Esophagus squamous epithelium (tissue), 5 donors: ENCODE results near the gene FAM168A. TPM values are rescaled to one million over a fixed set of nuclear protein-coding genes. Genes with fewer than 3 reads are reported as not detected.

ENCODE experiments used
- DNase-seq: peaks from one replicate; lab custom pipeline; 2025; lab: John Stamatoyannopoulos, UW
- H3K27ac ChIP-seq, 4 donors: fragments of 200-600 bp; sonication (generic); one replicate each; pipeline ENCODE4 v1.5.1; 2016 to 2019; ENCODE audit warnings: mild to moderate bottlenecking in 1 of 4
- H3K27me3 ChIP-seq, 4 donors: fragments of 200-600 bp; sonication (generic); 1 replicate in 3 of 4; 2 replicates in 1 of 4; pipeline versions ENCODE4 v1.5.1 to v1.6.0; 2017 to 2021; ENCODE audit warnings: antibody characterized with exemption in 1 of 4
- H3K36me3 ChIP-seq, 3 donors: fragments of 200-600 bp; sonication (generic); one replicate each; pipeline ENCODE4 v1.5.1; 2016 to 2019
- H3K4me1 ChIP-seq, 3 donors: fragments of 200-600 bp; sonication (generic); one replicate each; pipeline ENCODE4 v1.5.1; 2017 to 2019
- H3K4me3 ChIP-seq, 4 donors: fragments of 200-600 bp; sonication (generic); 1 replicate in 3 of 4; 2 replicates in 1 of 4; pipeline ENCODE4 v1.5.1; 2016 to 2019; ENCODE audit warnings: mild to moderate bottlenecking in 2 of 4, moderate library complexity in 1 of 4
- H3K9me3 ChIP-seq, 3 donors: fragments of 200-600 bp; sonication (generic); one replicate each; pipeline ENCODE4 v1.5.1; 2016 to 2019
- CTCF ChIP-seq, 6 experiments: fragments of 450-650 bp in 4 of 6; fragments of 200-600 bp in 2 of 6; sonication (generic) in 2 of 6; IDR thresholded peaks; one replicate each; pipeline ENCODE4 v1.5.1; 2016 to 2019; ENCODE audit warnings: antibody characterized with exemption in 6 of 6, mild to moderate bottlenecking in 4 of 6, moderate library complexity in 4 of 6
- POLR2A ChIP-seq, 4 donors: fragments of 450-650 bp; IDR thresholded peaks; one replicate each; pipeline ENCODE4 v1.6.1; 2017; ENCODE audit warnings: antibody characterized with exemption in 4 of 4, mild to moderate bottlenecking in 4 of 4, moderate library complexity in 3 of 4
- WGBS, 2 donors: methylation state at CpG; one replicate each; pipeline ENCODE4 v1.1.5; 2018; 5-methylcytosine and 5-hydroxymethylcytosine counted together
- intact Hi-C: fragments of 100-400 bp; cut with DNase I; formaldehyde crosslinking; loops from one replicate; pipeline ENCODE4 v1.15.0; 2022
- total RNA-seq, 4 donors: library from RNA; depleted of rRNA; stranded (reverse); fragments of >200 nt; gene quantifications; one replicate each; pipeline ENCODE4 v1.1.0, GENCODE V29; 2016
- donor health status: DM: yes; HTN: yes; CAD: no.

FAM168A gene
- total RNA-seq, 4 donors from 2014 or later = 7.0 to 15.5 (median 12.3) TPM

GRCh38 chr11:73375830-73376159 lies 222.1 kb downstream of the FAM168A start:
- DNase-seq = no peak
- Histone ChIP-seq H3K27me3 (no peaks in the 10 kb centered on the region), H3K4me3 (peak overlapping the region in 3 of 4 donors; percentile 63 to 85 (median 72)), H3K4me1 (peaks cover 8 to 43% (median 14%) of the 10 kb centered on the region in 3 donors), H3K36me3 (no peaks in the 10 kb centered on the region), H3K9me3 (no peaks in the 10 kb centered on the region), H3K27ac (peak overlapping the region; percentile 87 to 94 (median 92))
- 48 to 59% methylated on average over 5 of the region's 6 CpGs for WGBS, 2 donors
- intact Hi-C loops = no loop called here
- no peak for TF ChIP-seq POLR2A (IDR thresholded peaks at IDR 0.05)
- TF ChIP-seq CTCF (IDR thresholded peaks at IDR 0.05) = no peak

GRCh38 chr11:73374151-73374550 lies 223.8 kb downstream of the FAM168A start:
- Histone ChIP-seq H3K4me3 (no peak overlapping the region), H3K27ac (no peak overlapping the region), H3K27me3 (no peaks in the 10 kb centered on the region), H3K4me1 (peaks cover 8 to 31% (median 14%) of the 10 kb centered on the region in 3 donors), H3K36me3 (no peaks in the 10 kb centered on the region), H3K9me3 (no peaks in the 10 kb centered on the region)
- no peak for TF ChIP-seq POLR2A (IDR thresholded peaks at IDR 0.05)
- no peak for TF ChIP-seq CTCF (IDR thresholded peaks at IDR 0.05)
- WGBS, 2 donors = 57 to 67% methylated on average over 1 of the region's 4 CpGs
- intact Hi-C loops = no loop called here
- DNase-seq = no peak

- intact Hi-C loops = no loop called here
- Histone ChIP-seq H3K4me1 (peaks cover 6 to 17% (median 10%) of the 10 kb centered on the region in 3 donors), H3K9me3 (no peaks in the 10 kb centered on the region), H3K27me3 (no peaks in the 10 kb centered on the region), H3K36me3 (no peaks in the 10 kb centered on the region), H3K4me3 (no peak overlapping the region), H3K27ac (no peak overlapping the region)
- DNase-seq = no peak
- 61 to 86% methylated on average over 2 to 4 of the region's 6 CpGs for WGBS, 2 donors
- no peak for TF ChIP-seq CTCF (IDR thresholded peaks at IDR 0.05)
- TF ChIP-seq POLR2A (IDR thresholded peaks at IDR 0.05) = no peak
Observed at GRCh38 chr11:73372375-73372993, 225.4 kb downstream of the FAM168A start.

GRCh38 chr11:73367482-73368024 lies 230.4 kb downstream of the FAM168A start:
- Histone ChIP-seq H3K27me3 (no peaks in the 10 kb centered on the region), H3K36me3 (peaks cover 0 to 47% (median 0%) of the 10 kb centered on the region in 3 donors), H3K4me1 (peaks cover 0 to 10% (median 0%) of the 10 kb centered on the region in 3 donors), H3K9me3 (no peaks in the 10 kb centered on the region), H3K4me3 (no peak overlapping the region), H3K27ac (no peak overlapping the region)
- DNase-seq = no peak
- no peak for TF ChIP-seq CTCF (IDR thresholded peaks at IDR 0.05)
- TF ChIP-seq POLR2A (IDR thresholded peaks at IDR 0.05) = no peak
- intact Hi-C loops = no loop called here
- 80 to 100% methylated on average over 1 to 9 of the region's 20 CpGs for WGBS, 2 donors

GRCh38 chr11:73366953-73367352 lies 231.0 kb downstream of the FAM168A start:
- Histone ChIP-seq H3K4me1 (peaks cover 0 to 10% (median 0%) of the 10 kb centered on the region in 3 donors), H3K27ac (no peak overlapping the region), H3K4me3 (no peak overlapping the region), H3K36me3 (peaks cover 0 to 53% (median 0%) of the 10 kb centered on the region in 3 donors), H3K9me3 (no peaks in the 10 kb centered on the region), H3K27me3 (no peaks in the 10 kb centered on the region)
- intact Hi-C loops = no loop called here
- TF ChIP-seq POLR2A (IDR thresholded peaks at IDR 0.05) (no peak), CTCF (IDR thresholded peaks at IDR 0.05) (no peak)
- no peak for DNase-seq
- WGBS, 2 donors = 63 to 83% methylated on average over 6 of the region's 6 CpGs
